Liver (tissue), 9 donors: ENCODE measurements around the gene KCNMB2. TPM values are rescaled to one million over a fixed set of nuclear protein-coding genes. Genes with fewer than 3 reads are reported as not detected.

ENCODE experiments used
- DNase-seq: peaks from one replicate; pipeline ENCODE4 v3.0.0-alpha.2; 2017; ENCODE audit warnings: low spot score
- H3K27ac ChIP-seq, 2 donors: one replicate each; pipeline ENCODE4 v1.7.0; 2013; ENCODE audit warnings: inconsistent platforms in 2 of 2, low read length in 2 of 2, control low read depth in 1 of 2, low read depth in 1 of 2, mild to moderate bottlenecking in 1 of 2
- H3K27me3 ChIP-seq, 4 donors: one replicate each; pipeline versions ENCODE4 v1.6.1 to v1.7.0; 2013; ENCODE audit warnings: low read length in 3 of 4, inconsistent platforms in 1 of 4, mild to moderate bottlenecking in 1 of 4, moderate library complexity in 1 of 4; ENCODE audit not compliant: control insufficient read depth in 4 of 4, insufficient read depth in 4 of 4
- H3K36me3 ChIP-seq, 4 donors: one replicate each; pipeline versions ENCODE4 v1.6.1 to v1.7.0; 2013; ENCODE audit warnings: low read length in 3 of 4, mild to moderate bottlenecking in 3 of 4, low read depth in 1 of 4, moderate library complexity in 1 of 4; ENCODE audit not compliant: control insufficient read depth in 4 of 4, insufficient read depth in 3 of 4
- H3K4me1 ChIP-seq, 4 donors: one replicate each; pipeline versions ENCODE4 v1.6.1 to v1.7.0; 2013; ENCODE audit warnings: low read length in 3 of 4, mild to moderate bottlenecking in 3 of 4, moderate library complexity in 1 of 4; ENCODE audit not compliant: control insufficient read depth in 4 of 4, insufficient read depth in 4 of 4
- H3K4me3 ChIP-seq, 3 donors: one replicate each; pipeline versions ENCODE4 v1.6.1 to v1.7.0; 2013; ENCODE audit warnings: low read length in 3 of 3, control low read depth in 1 of 3, low read depth in 1 of 3, mild to moderate bottlenecking in 1 of 3
- H3K9ac ChIP-seq, 2 donors: one replicate each; pipeline ENCODE4 v1.7.0; 2013; ENCODE audit warnings: low read length in 2 of 2, mild to moderate bottlenecking in 2 of 2, moderate library complexity in 2 of 2, control low read depth in 1 of 2, low read depth in 1 of 2
- H3K9me3 ChIP-seq, 4 donors: one replicate each; pipeline versions ENCODE4 v1.6.1 to v1.7.0; 2013; ENCODE audit warnings: low read length in 3 of 4; ENCODE audit not compliant: control insufficient read depth in 4 of 4
- EGR1 ChIP-seq, 2 donors: IDR thresholded peaks; 2 replicates each; pipeline ENCODE4 v1.6.1; 2016 to 2018; ENCODE audit warnings: antibody characterized with exemption in 2 of 2, low read depth in 2 of 2
- FOXA1 ChIP-seq: IDR thresholded peaks from 2 replicates; pipeline ENCODE4 v1.6.1; 2016; ENCODE audit warnings: antibody characterized with exemption
- FOXA2 ChIP-seq: IDR thresholded peaks from 2 replicates; pipeline ENCODE4 v1.6.1; 2016; ENCODE audit warnings: antibody characterized with exemption
- HNF4A ChIP-seq, 2 donors: conservative IDR thresholded peaks; 2 replicates each; pipeline ENCODE4 v1.6.1; 2016; ENCODE audit warnings: antibody characterized with exemption in 2 of 2, mild to moderate bottlenecking in 2 of 2
- HNF4G ChIP-seq: IDR thresholded peaks from 2 replicates; pipeline ENCODE4 v1.6.1; 2016; ENCODE audit warnings: antibody characterized with exemption
- JUND ChIP-seq, 2 donors: IDR thresholded peaks; 2 replicates each; pipeline ENCODE4 v1.6.1; 2016; ENCODE audit warnings: antibody characterized with exemption in 2 of 2
- MAX ChIP-seq: IDR thresholded peaks from 2 replicates; pipeline ENCODE4 v1.6.1; 2016; ENCODE audit warnings: antibody characterized with exemption
- RAD21 ChIP-seq, 2 donors: IDR thresholded peaks; 2 replicates each; pipeline ENCODE4 v1.6.1; 2016; ENCODE audit warnings: antibody characterized with exemption in 2 of 2, mild to moderate bottlenecking in 2 of 2
- REST ChIP-seq: IDR thresholded peaks from 2 replicates; pipeline ENCODE4 v1.6.1; 2016; ENCODE audit warnings: antibody characterized with exemption, mild to moderate bottlenecking
- SP1 ChIP-seq: IDR thresholded peaks from 2 replicates; pipeline ENCODE4 v1.6.1; 2018; ENCODE audit warnings: antibody characterized with exemption, mild to moderate bottlenecking
- TAF1 ChIP-seq: conservative IDR thresholded peaks from 2 replicates; pipeline ENCODE4 v1.6.1; 2016; ENCODE audit warnings: antibody characterized with exemption, mild to moderate bottlenecking
- WGBS: extraction: QIAGEN DNeasy Blood & Tissue Kit; methylation state at CpG from one replicate; pipeline ENCODE4 v1.1.7; 2013; 5-methylcytosine and 5-hydroxymethylcytosine counted together
- polyA plus RNA-seq, 2 donors: library from polyadenylated mRNA; stranded (reverse) in 1 of 2; unstranded in 1 of 2; fragments of 200-250 nt in 1 of 2; fragments of >200 nt in 1 of 2; fragmentation: Nextera tagmentation in 1 of 2; extraction: Ambion mirVana in 1 of 2; gene quantifications; one replicate each; pipeline versions ENCODE4 v1.2.1 to v1.2.3, GENCODE V29; 2013 to 2015
- total RNA-seq, 2 donors: library from RNA; depleted of rRNA; stranded (reverse); fragments of >200 nt; gene quantifications; one replicate each; pipeline ENCODE4 v1.2.3, GENCODE V29; 2014
- TF ChIP-seq, protein P1 (sequence below): fragments of 150-350 bp; IDR thresholded peaks from 2 replicates; pipeline ENCODE4 v1.5.1; 2017; ENCODE audit warnings: improper control_type of control experiment, low read depth, low read length; ENCODE audit not compliant: missing input control
- donor health status: healthy.
- donor health status: healthy.
- donor health status: healthy.
- donor health status: healthy.
- donor health status: healthy.

KCNMB2 gene
- total and polyA plus RNA-seq, 4 donors, result 0.08 to 0.33 (median 0.16) TPM; not detected in 1

GRCh38 chr3:178510496-178510895 lies 25.7 kb upstream of the KCNMB2 start:
- Histone ChIP-seq H3K4me1 (no peaks in the 10 kb centered on the region), H3K36me3 (no peaks in the 10 kb centered on the region), H3K9ac (no peak overlapping the region), H3K4me3 (no peak overlapping the region), H3K27ac (no peak overlapping the region), H3K9me3 (no peaks in the 10 kb centered on the region), H3K27me3 (no peaks in the 10 kb centered on the region)
- TF ChIP-seq, protein P1, sequence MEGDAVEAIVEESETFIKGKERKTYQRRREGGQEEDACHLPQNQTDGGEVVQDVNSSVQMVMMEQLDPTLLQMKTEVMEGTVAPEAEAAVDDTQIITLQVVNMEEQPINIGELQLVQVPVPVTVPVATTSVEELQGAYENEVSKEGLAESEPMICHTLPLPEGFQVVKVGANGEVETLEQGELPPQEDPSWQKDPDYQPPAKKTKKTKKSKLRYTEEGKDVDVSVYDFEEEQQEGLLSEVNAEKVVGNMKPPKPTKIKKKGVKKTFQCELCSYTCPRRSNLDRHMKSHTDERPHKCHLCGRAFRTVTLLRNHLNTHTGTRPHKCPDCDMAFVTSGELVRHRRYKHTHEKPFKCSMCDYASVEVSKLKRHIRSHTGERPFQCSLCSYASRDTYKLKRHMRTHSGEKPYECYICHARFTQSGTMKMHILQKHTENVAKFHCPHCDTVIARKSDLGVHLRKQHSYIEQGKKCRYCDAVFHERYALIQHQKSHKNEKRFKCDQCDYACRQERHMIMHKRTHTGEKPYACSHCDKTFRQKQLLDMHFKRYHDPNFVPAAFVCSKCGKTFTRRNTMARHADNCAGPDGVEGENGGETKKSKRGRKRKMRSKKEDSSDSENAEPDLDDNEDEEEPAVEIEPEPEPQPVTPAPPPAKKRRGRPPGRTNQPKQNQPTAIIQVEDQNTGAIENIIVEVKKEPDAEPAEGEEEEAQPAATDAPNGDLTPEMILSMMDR, result no peak
- no peak for TF ChIP-seq RAD21 (IDR thresholded peaks at IDR 0.05)
- no peak for TF ChIP-seq MAX
- TF ChIP-seq JUND (IDR thresholded peaks at IDR 0.05), result no peak
- TF ChIP-seq REST, result no peak
- TF ChIP-seq HNF4G, result no peak
- TF ChIP-seq FOXA2, result no peak
- TF ChIP-seq EGR1 (IDR thresholded peaks at IDR 0.05; ENCODE audit: low read depth in 2 of 2), result no peak
- no peak for DNase-seq

DNA sequence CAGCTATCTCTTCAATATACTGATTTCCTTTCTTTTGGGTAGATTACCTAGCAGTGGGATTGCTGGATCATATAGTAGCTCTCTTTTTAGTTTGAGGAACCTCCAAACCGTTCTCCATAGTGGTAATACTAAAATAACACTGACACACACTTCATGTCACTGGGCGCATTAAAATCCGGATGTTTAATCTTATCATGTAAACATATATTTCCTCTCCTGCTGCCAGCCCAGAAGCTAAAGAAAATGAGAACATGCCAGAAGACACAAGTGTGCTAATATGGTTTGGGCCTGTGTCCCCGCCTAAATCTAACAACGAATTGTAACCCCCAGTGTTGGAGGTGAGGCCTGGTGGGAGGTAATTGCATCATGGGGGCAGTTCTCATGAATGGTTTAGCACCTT lies 23.6 kb upstream of the KCNMB2 start:
- H3K4me1 ChIP-seq, result no peaks in the 10 kb centered on the region
- no peaks in the 10 kb centered on the region for H3K9me3 ChIP-seq
- no peak for DNase-seq
- H3K4me3 ChIP-seq, result no peak overlapping the region
- no peaks in the 10 kb centered on the region for H3K27me3 ChIP-seq
- H3K36me3 ChIP-seq, result no peaks in the 10 kb centered on the region
- H3K27ac ChIP-seq, result no peak overlapping the region
- no peak overlapping the region for H3K9ac ChIP-seq
- TF ChIP-seq HNF4G (no peak), FOXA2 (no peak), EGR1 (IDR thresholded peaks at IDR 0.05; ENCODE audit: low read depth in 2 of 2) (no peak), HNF4A (conservative IDR thresholded peaks at IDR 0.05) (no peak), FOXA1 (no peak), REST (no peak), TAF1 (no peak), SP1 (no peak), JUND (IDR thresholded peaks at IDR 0.05) (no peak)
- TF ChIP-seq, protein P1, result no peak
- WGBS, result 66% methylated on average over 5 of the region's 5 CpGs
